BE2C (cell line): ENCODE data around the gene PSMA6.

Experiments
- DNase-seq: peaks from one replicate; pipeline ENCODE4 v3.0.0-alpha.2; 2020
- H3K27me3 ChIP-seq: fragments of 250-450 bp; sonication (Bioruptor Pico); 2 replicates; pipeline ENCODE4 v1.5.1; 2020; ENCODE audit warnings: mild to moderate bottlenecking
- H3K36me3 ChIP-seq: fragments of 250-450 bp; sonication (Bioruptor Pico); 2 replicates; pipeline ENCODE4 v1.5.1; 2020; ENCODE audit warnings: mild to moderate bottlenecking
- H3K4me1 ChIP-seq: fragments of 250-450 bp; sonication (Bioruptor Pico); 2 replicates; pipeline ENCODE4 v1.5.1; 2020
- H3K4me3 ChIP-seq: 2 replicates; pipeline ENCODE4 v1.5.1; 2011; ENCODE audit warnings: low read depth, low read length
- H3K9me3 ChIP-seq: fragments of 250-450 bp; sonication (Bioruptor Pico); 2 replicates; pipeline ENCODE4 v1.5.1; 2020
- TF ChIP-seq, protein P1 (sequence below): IDR thresholded peaks from 2 replicates; pipeline ENCODE4 v1.5.1; 2012; ENCODE audit warnings: mild to moderate bottlenecking, low read depth, low read length

The PSMA6 gene

GRCh38 chr14:35337269-35338255, 45.4 kb downstream of the PSMA6 start:
- no peak overlapping the region for H3K4me3 ChIP-seq
- peaks cover 23% of the 10 kb centered on the region for H3K4me1 ChIP-seq
- no peaks in the 10 kb centered on the region for H3K9me3 ChIP-seq
- TF ChIP-seq, protein P1, sequence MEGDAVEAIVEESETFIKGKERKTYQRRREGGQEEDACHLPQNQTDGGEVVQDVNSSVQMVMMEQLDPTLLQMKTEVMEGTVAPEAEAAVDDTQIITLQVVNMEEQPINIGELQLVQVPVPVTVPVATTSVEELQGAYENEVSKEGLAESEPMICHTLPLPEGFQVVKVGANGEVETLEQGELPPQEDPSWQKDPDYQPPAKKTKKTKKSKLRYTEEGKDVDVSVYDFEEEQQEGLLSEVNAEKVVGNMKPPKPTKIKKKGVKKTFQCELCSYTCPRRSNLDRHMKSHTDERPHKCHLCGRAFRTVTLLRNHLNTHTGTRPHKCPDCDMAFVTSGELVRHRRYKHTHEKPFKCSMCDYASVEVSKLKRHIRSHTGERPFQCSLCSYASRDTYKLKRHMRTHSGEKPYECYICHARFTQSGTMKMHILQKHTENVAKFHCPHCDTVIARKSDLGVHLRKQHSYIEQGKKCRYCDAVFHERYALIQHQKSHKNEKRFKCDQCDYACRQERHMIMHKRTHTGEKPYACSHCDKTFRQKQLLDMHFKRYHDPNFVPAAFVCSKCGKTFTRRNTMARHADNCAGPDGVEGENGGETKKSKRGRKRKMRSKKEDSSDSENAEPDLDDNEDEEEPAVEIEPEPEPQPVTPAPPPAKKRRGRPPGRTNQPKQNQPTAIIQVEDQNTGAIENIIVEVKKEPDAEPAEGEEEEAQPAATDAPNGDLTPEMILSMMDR, result no peak
- DNase-seq, result no peak
- no peaks in the 10 kb centered on the region for H3K36me3 ChIP-seq
- H3K27me3 ChIP-seq, result no peaks in the 10 kb centered on the region

- no peak overlapping the region for H3K4me3 ChIP-seq
- DNase-seq, result no peak
- no peaks in the 10 kb centered on the region for H3K9me3 ChIP-seq
- no peaks in the 10 kb centered on the region for H3K27me3 ChIP-seq
- H3K36me3 ChIP-seq, result no peaks in the 10 kb centered on the region
- H3K4me1 ChIP-seq, result peaks cover 23% of the 10 kb centered on the region
- TF ChIP-seq, protein P1, result no peak
Observed at GRCh38 chr14:35338731-35339405, 46.7 kb downstream of the PSMA6 start.

DNA sequence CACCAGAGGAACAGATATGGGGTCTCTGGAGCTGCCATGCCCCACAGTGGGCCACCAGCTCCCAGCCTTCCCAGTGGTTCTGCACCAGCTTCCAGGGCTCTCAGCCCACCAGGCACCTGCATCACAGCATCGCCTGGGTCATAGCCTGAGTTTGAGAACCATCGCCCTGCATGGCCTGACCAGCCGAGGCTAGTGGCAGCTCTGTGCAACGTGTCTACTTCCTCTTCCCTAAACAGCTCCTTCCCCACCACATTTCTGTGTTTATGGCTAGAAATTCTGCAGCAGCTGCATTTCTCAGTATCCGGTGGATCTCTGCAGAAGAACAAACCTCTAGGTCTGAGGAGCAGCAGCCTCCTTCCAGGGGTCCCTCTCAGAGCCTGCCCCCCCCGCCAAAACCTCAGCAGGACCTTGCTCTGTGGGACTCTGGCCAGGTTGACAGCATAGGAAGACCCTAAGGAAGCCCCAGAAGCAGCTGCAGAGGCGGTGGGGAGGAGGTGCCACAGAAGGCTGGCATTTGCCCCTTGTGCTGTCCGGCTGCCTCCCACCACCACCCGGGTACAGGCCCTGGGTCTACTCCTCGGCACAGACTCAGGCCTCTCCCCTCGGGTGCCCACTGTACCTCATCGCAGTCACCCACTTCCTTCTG, 47.7 kb downstream of the PSMA6 start:
- Histone ChIP-seq H3K27me3 (no peaks in the 10 kb centered on the region), H3K4me3 (no peak overlapping the region), H3K4me1 (peaks cover 23% of the 10 kb centered on the region), H3K9me3 (no peaks in the 10 kb centered on the region), H3K36me3 (no peaks in the 10 kb centered on the region)
- no peak for DNase-seq
- TF ChIP-seq, protein P1, result no peak

DNA sequence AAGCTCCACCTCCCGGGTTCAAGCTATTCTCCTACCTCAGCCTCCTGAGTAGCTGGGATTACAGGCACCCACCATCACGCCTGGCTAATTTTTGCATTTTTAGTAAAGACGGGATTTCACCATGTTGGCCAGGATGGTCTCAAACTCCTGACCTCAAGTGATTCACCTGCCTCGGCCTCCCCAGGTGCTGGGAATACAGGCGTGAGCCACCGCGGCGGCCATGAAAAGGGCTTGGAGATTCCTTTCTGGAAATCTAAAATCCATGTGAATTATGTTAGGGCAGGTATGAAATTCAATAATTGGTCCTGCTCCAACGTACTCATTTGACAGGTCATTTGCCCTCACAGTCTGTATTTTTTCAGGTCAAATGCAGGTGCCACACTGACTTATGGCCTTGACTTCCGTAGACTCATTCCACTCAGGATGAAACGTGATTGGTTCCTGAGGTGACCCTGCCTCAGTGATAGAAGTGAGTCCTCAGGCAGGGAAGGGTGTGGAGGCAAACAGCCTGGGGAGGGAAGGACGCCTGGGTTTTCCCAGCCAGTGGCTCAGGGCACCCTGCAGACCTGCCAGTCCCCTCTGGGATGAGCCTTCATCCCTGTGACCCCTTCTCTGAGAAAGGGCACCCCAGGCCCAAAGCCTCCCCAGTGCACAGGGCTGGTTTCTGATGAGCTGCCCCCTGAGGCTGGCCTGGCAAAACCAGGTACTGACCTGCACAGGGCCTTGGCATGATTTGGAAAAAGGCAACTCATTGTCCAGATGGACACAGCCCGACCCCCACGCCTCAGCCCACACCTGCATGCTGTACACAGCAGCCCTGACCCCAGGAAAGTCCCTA, 48.7 kb downstream of the PSMA6 start:
- peaks cover 15% of the 10 kb centered on the region for H3K4me1 ChIP-seq
- no peak for DNase-seq

GRCh38 chr14:35341454-35341750, 49.2 kb downstream of the PSMA6 start:
- H3K9me3 ChIP-seq, result no peaks in the 10 kb centered on the region
- no peak for DNase-seq
- no peaks in the 10 kb centered on the region for H3K27me3 ChIP-seq
- H3K36me3 ChIP-seq, result no peaks in the 10 kb centered on the region
- H3K4me1 ChIP-seq, result peaks cover 10% of the 10 kb centered on the region
- H3K4me3 ChIP-seq, result no peak overlapping the region
- TF ChIP-seq, protein P1, result no peak

More for the DNA sequence above, 48.7 kb downstream of the PSMA6 start:
- TF ChIP-seq, protein P1, result no peak
- Histone ChIP-seq H3K27me3 (no peaks in the 10 kb centered on the region), H3K4me3 (no peak overlapping the region), H3K9me3 (no peaks in the 10 kb centered on the region), H3K36me3 (no peaks in the 10 kb centered on the region)
